Endodermal cell (in vitro differentiated cells): ENCODE measurements around the gene WDR37. TPM values are rescaled to one million over a fixed set of nuclear protein-coding genes. Genes with fewer than 3 reads are reported as not detected.

Source experiments
- DNase-seq: peaks from one replicate; pipeline ENCODE4 v3.0.0-alpha.2; 2017
- H3K27ac ChIP-seq: 2 replicates; pipeline ENCODE4 v1.5.1; 2013; ENCODE audit warnings: mild to moderate bottlenecking, low read depth, low read length, moderate library complexity
- H3K27me3 ChIP-seq: 2 replicates; pipeline ENCODE4 v1.6.1; 2013; ENCODE audit warnings: mild to moderate bottlenecking, low read length, moderate library complexity; ENCODE audit not compliant: insufficient read depth, control insufficient read depth, poor library complexity, severe bottlenecking
- H3K36me3 ChIP-seq: 2 replicates; pipeline ENCODE4 v1.7.0; 2013; ENCODE audit warnings: mild to moderate bottlenecking, low read length, moderate library complexity; ENCODE audit not compliant: control insufficient read depth, insufficient read depth
- H3K4me1 ChIP-seq: one replicate; pipeline ENCODE4 v1.7.0; 2013; ENCODE audit warnings: low read length; ENCODE audit not compliant: control insufficient read depth, insufficient read depth
- H3K4me3 ChIP-seq: 2 replicates; pipeline ENCODE4 v1.5.1; 2013; ENCODE audit warnings: mild to moderate bottlenecking, low read length, moderate library complexity
- H3K9ac ChIP-seq: 2 replicates; pipeline ENCODE4 v1.6.1; 2013; ENCODE audit warnings: mild to moderate bottlenecking, low read length, moderate library complexity; ENCODE audit not compliant: poor library complexity, severe bottlenecking; ENCODE audit errors: extremely low read depth
- H3K9me3 ChIP-seq: 2 replicates; pipeline ENCODE4 v1.6.1; 2013; ENCODE audit warnings: mild to moderate bottlenecking, low read length, moderate library complexity; ENCODE audit not compliant: control insufficient read depth
- H3K27ac Mint-ChIP-seq: 2 replicates; pipeline ENCODE4 v1.8.0; 2020; ENCODE audit warnings: mixed read lengths
- H3K27me3 Mint-ChIP-seq: 2 replicates; pipeline ENCODE4 v1.8.0; 2021; ENCODE audit warnings: mild to moderate bottlenecking, mixed read lengths; ENCODE audit not compliant: insufficient read depth
- H3K36me3 Mint-ChIP-seq: 2 replicates; pipeline ENCODE4 v1.8.0; 2020; ENCODE audit warnings: low read depth, mixed read lengths
- H3K4me1 Mint-ChIP-seq: 2 replicates; pipeline ENCODE4 v1.8.0; 2020; ENCODE audit warnings: mixed read lengths
- H3K4me3 Mint-ChIP-seq: 2 replicates; pipeline ENCODE4 v1.8.0; 2020; ENCODE audit warnings: mild to moderate bottlenecking, moderate library complexity, mixed read lengths
- H3K9me3 Mint-ChIP-seq: 2 replicates; pipeline ENCODE4 v1.8.0; 2020; ENCODE audit warnings: mild to moderate bottlenecking, mixed read lengths
- CTCF ChIP-seq: fragments of 200-600 bp; sonication (generic); conservative IDR thresholded peaks from 2 replicates; pipeline ENCODE4 v1.5.0; 2021; ENCODE audit warnings: antibody characterized with exemption, mild to moderate bottlenecking
- WGBS, 2 experiments: methylation state at CpG; one replicate each; pipeline versions ENCODE4 v1.1.5 to v1.1.7; 2013; ENCODE audit warnings: missing lambda C conversion rate in 2 of 2, mixed read lengths in 1 of 2; ENCODE audit not compliant: insufficient coverage in 1 of 2, insufficient read length in 1 of 2; 5-methylcytosine and 5-hydroxymethylcytosine counted together
- total RNA-seq, 2 donors: library from RNA; stranded (reverse); fragmentation: NEBNext Ultra II Directional in 1 of 2; extraction: Animal tissue kit (Norgen Biotek cat#: 25700) in 1 of 2; gene quantifications; 2 replicates in 1 of 2; 3 replicates in 1 of 2; pipeline ENCODE4 v1.2.1, GENCODE V29; 2021

WDR37 gene
- total RNA-seq, 2 donors from 2014 or later = 10.7 TPM

- Histone ChIP-seq H3K4me3 (no peak overlapping the region), H3K4me1 (no peaks in the 10 kb centered on the region), H3K9me3 (no peaks in the 10 kb centered on the region), H3K27ac (no peak overlapping the region), H3K27me3 (no peaks in the 10 kb centered on the region), H3K9ac (no peak overlapping the region), H3K36me3 (peaks cover 40% of the 10 kb centered on the region)
- DNase-seq = peak; percentile 48
- Mint-ChIP-seq H3K27ac (peak overlapping the region; percentile 48), H3K4me3 (no peak overlapping the region), H3K9me3 (peaks cover 5% of the 10 kb centered on the region), H3K27me3 (no peaks in the 10 kb centered on the region), H3K36me3 (peaks cover 55% of the 10 kb centered on the region), H3K4me1 (no peaks in the 10 kb centered on the region)
- no peak for TF ChIP-seq CTCF
- 94 to 96% methylated on average over 5 to 9 of the region's 9 CpGs for WGBS, 2 experiments
Measured at GRCh38 chr10:1020958-1021357, 35.2 kb upstream of the WDR37 start.

GRCh38 chr10:1022413-1022812 lies 33.8 kb upstream of the WDR37 start:
- Histone ChIP-seq H3K9ac (no peak overlapping the region), H3K36me3 (peaks cover 25% of the 10 kb centered on the region), H3K4me3 (no peak overlapping the region), H3K27ac (no peak overlapping the region), H3K27me3 (no peaks in the 10 kb centered on the region), H3K9me3 (no peaks in the 10 kb centered on the region), H3K4me1 (no peaks in the 10 kb centered on the region)
- WGBS, 2 experiments = 90% methylated on average over 9 to 12 of the region's 12 CpGs
- Mint-ChIP-seq H3K27me3 (no peaks in the 10 kb centered on the region), H3K4me3 (no peak overlapping the region), H3K27ac (no peak overlapping the region), H3K36me3 (peaks cover 42% of the 10 kb centered on the region), H3K9me3 (peaks cover 5% of the 10 kb centered on the region), H3K4me1 (no peaks in the 10 kb centered on the region)
- TF ChIP-seq CTCF = no peak
- DNase-seq = peak; percentile 56

- H3K36me3 ChIP-seq = peaks cover 14% of the 10 kb centered on the region
- TF ChIP-seq CTCF = no peak
- DNase-seq = peak; percentile 33
- Mint-ChIP-seq H3K4me1 (no peaks in the 10 kb centered on the region), H3K9me3 (peaks cover 5% of the 10 kb centered on the region), H3K36me3 (peaks cover 26% of the 10 kb centered on the region), H3K27ac (peak overlapping the region; percentile 48), H3K27me3 (no peaks in the 10 kb centered on the region), H3K4me3 (no peak overlapping the region)
- no peaks in the 10 kb centered on the region for H3K9me3 ChIP-seq
- H3K4me1 ChIP-seq = no peaks in the 10 kb centered on the region
- no peak overlapping the region for H3K9ac ChIP-seq
- no peak overlapping the region for H3K4me3 ChIP-seq
- H3K27me3 ChIP-seq = no peaks in the 10 kb centered on the region
- H3K27ac ChIP-seq = no peak overlapping the region
- WGBS, 2 experiments = 94 to 97% methylated on average over 11 to 12 of the region's 12 CpGs
Measured at GRCh38 chr10:1024103-1024502, 32.1 kb upstream of the WDR37 start.
